GM12865 (cell line): Measurements from ENCODE around the gene TRIOBP.

Experiments
- DNase-seq: peaks from one replicate; pipeline ENCODE4 v3.0.0; 2010; ENCODE audit warnings: low read depth
- H3K4me3 ChIP-seq: 2 replicates; pipeline ENCODE4 v1.5.1; 2011; ENCODE audit warnings: mild to moderate bottlenecking, low read depth, low read length, control low read depth
- TF ChIP-seq, protein P1 (sequence below): IDR thresholded peaks from 2 replicates; pipeline ENCODE4 v1.5.1; 2011; ENCODE audit warnings: low read length, control low read depth, low read depth, inconsistent platforms; ENCODE audit not compliant: insufficient read depth; ENCODE audit errors: missing control alignments

Gene TRIOBP

DNA sequence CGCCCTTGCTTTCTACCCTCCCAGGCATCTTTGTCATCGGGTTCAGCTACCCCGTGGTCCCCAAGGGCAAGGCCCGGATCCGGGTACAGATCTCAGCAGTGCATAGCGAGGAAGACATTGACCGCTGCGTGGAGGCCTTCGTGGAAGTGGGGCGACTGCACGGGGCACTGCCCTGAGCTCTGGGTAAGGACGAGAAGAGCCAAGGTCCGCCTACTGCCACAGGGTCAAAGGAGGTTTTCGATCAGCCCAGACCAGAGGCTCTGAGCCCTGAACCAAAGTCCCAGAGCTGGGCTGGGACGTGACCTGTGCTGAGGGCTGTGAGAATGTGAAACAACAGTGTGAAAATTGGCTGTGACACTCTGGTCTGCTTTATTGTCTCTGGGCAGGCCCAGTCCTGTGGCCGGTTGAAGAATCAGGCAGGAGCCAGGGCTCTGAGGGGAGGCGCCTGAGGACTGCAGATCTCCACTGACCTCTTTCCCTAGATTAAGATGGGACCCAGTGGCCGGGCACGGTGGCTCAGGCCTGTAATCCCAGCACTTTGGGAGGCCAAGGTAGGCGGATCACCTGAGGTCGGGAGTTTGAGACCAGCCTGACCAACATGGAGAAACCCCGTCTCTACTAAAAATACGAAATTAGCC, 119.8 kb downstream of the TRIOBP start:
- TF ChIP-seq, protein P1, sequence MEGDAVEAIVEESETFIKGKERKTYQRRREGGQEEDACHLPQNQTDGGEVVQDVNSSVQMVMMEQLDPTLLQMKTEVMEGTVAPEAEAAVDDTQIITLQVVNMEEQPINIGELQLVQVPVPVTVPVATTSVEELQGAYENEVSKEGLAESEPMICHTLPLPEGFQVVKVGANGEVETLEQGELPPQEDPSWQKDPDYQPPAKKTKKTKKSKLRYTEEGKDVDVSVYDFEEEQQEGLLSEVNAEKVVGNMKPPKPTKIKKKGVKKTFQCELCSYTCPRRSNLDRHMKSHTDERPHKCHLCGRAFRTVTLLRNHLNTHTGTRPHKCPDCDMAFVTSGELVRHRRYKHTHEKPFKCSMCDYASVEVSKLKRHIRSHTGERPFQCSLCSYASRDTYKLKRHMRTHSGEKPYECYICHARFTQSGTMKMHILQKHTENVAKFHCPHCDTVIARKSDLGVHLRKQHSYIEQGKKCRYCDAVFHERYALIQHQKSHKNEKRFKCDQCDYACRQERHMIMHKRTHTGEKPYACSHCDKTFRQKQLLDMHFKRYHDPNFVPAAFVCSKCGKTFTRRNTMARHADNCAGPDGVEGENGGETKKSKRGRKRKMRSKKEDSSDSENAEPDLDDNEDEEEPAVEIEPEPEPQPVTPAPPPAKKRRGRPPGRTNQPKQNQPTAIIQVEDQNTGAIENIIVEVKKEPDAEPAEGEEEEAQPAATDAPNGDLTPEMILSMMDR: no peak
- no peak overlapping the region for H3K4me3 ChIP-seq
- DNase-seq: no peak

DNA sequence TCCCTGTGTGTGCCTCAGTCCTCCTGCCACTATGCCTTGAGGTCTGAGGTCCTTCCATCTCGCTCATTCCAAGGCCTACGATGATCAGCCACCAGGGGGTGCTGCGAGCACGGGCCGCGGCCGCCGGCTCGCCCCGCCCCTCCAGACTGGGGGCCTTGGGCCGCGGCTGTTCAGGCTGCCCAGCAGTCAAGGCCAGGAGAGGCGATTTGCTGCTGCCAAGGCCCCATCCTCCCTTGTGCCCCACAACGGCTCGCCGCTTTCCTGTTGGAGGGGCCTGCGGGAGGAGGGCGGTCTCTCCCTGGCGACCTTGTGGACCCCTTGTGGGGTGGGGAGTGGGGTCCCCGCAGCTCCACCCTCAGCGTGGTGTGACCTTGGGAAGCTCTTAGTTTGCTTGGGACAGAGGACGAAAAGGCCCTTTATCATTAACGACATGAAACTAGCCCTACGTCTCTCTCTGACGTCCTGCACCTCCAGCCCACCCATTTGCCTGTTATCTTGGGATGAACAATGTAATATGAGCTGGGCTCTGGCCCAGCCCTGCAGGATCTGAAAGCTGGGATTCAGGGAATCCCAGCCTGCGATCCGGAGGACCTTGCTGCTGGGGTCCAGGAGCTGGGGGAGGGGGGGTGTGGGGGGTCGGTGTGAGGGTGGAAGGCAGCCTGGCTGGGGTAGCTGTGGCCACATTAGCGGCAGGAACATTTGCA, 121.0 kb downstream of the TRIOBP start:
- DNase-seq: peak; percentile 79
- peak overlapping the region; percentile 23; the same call in 1 of the 2 replicates for H3K4me3 ChIP-seq
- TF ChIP-seq, protein P1: peak; percentile 94

DNA sequence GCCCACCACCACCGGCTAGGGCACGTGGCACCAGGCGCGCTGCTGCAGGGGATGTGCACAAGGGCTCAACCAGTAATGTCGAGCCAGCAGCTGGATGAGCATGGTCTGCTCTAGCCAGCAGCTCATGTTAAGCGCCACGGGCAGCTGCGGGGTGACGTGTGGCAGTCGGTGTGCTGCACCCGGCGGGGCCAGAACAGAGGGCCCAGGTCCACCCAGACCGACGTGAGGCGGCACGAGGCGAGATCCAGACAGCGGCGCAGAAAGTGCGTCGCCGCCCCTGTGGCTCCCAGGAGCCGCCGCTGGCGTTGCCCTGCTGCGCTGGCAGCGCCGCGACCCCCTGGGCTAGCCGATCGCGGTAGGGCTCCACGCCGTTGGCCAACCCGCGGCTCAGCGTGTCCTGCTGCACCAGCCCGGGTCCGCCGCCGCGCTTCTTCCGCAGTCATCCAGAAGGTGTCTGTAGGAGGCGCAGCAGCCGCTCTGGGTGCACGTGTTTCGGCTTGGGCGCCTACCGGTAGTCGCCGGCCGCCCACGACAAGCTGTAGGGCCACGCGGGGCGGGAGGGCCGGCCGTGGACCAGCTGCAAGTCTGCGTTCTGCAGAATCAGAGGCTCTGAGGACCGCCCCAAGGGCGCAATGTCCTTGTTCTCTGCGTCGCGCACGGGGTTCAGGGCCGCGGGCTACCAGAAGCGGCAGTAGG, 121.7 kb downstream of the TRIOBP start:
- TF ChIP-seq, protein P1: peak; percentile 43
- peak; percentile 81 for DNase-seq
- peak overlapping the region; percentile 23 for H3K4me3 ChIP-seq

DNA sequence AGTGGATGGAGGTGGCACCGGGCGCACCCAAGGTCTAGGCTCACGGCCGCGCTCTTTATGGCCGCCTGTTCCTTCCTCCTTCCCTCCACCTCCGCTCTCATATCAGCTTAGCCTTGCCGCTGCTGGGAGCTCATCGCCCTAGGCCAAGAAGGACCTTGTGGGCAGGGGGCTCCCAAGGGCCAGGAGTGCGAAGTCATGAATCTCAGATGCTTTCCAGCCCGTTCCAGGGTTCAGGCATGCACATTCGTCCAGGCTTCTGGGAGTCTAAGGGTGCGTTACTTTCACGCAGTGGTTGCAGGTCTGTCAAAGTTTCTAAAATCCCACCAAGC, 122.2 kb downstream of the TRIOBP start:
- H3K4me3 ChIP-seq: 0 out of 2 replicates have a peak overlapping the region, but pooled peaks have one; percentile 23
- no peak for DNase-seq
- TF ChIP-seq, protein P1: no peak

DNA sequence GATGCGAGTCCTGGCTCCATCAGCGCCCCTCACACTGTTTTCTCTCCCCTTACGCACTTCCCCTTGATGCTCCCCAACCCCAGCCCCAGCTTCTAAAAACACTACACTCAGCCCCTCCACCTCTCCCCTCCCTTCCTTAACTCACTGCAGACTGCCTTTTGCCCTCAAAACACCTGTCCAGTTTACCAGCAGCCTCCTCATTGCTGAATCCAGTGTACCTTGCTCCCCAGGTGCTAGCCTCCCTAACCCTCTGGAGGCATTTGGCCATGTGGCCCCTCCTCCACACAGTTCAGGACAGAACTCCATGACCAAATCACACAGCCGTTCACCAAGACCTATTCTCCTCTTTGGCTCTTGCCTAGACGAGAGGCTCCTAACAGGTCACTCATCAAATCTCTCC, 123.5 kb downstream of the TRIOBP start:
- TF ChIP-seq, protein P1: no peak
- no peak overlapping the region for H3K4me3 ChIP-seq
- DNase-seq: no peak

DNA sequence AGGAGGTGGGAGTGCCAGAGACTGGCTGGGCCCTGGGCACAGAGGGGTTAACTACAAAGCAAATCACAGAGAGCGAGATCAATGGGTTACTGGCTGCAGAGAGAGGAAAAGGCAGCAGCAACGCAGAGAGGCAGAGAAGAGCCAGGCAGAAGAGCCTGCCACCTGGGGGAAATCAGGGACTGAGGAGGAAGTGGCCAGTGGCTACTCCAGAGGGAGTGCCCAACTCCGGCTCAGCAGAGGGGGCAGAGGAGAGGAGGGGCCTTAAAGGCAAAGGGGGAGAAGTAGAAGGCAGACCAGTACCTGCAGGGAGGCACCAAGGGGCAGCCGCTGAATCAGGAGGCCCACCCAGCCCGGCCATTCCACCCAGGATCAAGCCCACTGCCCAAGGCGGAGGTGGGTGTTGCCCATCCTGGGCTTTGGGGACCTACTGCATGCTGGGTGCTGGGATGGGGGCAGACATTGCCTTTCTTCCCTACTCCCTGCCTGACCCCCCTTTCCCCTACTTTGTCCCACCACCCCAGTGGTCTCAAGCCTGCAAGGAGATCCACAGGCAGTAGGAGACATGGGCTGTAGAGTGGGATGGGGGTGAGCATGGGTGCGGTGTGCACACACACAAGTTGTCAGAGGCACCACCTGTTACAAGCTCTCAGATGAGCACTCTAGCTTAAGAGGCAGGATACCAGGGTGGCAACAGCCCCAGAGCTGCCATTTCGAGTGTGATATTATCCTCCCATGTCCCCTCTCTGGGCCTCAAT, 125.4 kb downstream of the TRIOBP start:
- DNase-seq: no peak
- no peak overlapping the region for H3K4me3 ChIP-seq
- TF ChIP-seq, protein P1: no peak
